Glomerular visceral epithelial cell (primary cell): Measurements from ENCODE around the gene TNNT2.

Source experiments
- DNase-seq: peaks from one replicate; pipeline ENCODE4 v3.0.0-alpha.2; 2016; ENCODE audit errors: extremely low spot score

Gene TNNT2

DNA sequence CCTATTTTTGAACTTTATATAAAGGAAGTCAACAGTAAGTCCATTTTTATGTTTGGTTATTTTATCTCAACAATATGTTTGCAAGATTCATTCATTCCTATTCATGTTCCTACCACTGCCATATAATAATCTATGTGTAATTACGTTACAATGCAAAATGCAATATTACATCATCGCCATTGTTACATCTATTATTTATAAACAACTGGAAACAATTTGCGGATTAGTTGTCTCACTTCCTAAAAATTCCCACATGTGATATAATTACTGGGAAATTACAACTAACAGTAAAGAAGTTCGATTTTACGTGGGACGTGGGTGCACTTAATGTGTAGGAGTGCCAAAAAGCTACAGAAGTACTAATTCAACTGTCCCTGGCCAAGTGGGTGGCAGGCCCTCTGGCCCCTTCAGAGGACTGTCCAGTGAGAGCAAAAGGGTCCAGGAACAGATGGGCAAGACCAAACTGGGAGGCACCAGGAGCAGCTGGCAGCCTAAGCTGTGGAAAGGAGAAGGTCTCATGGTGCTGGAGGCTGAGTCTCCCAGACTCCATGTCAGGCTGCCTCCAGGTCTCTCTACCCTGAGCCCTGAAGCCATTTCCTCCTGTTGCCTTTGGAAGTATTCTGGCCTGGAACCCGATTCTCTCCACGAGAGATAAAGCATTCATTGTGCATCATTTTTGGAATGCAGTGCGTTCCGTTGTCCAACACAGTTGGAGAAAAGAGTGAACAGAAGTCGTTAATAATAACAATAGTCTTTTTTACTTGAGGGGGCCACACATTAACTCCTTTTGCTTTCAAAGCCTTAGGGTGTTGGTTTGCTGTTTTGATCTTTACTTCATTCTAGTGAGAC is 42.9 kb downstream of the TNNT2 start:
- no peak for DNase-seq

DNA sequence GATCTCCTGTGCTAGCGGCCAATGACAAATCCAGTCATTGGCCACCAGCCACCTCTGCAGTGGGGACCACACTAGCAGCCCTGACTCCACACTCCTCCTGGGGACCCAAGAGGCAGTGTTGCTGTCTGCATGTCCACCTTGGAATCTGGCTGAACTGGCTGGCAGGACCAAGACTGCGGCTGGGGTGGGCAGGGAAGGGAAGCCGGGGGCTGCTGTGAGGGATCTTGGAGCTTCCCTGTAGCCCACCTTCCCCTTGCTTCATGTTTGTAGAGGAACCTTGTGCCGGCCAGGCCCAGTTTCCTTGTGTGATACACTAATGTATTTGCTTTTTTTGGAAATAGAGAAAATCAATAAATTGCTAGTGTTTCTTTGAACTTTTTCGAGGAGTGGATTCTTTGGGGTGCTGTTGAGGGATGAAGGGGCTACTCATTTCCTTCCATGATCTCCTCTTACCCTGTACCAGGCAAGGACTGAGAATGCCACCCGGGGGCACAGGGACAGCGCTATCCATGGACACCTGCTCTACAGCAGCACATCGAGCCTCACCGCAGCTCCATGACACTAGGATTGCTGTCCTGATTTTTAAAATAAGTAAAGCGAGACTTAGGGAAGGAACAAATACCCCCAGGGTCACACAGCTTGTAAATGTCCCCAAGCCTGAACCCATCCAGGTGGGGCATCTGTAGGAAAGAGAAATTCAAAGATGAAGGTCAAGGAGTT is 44.7 kb downstream of the TNNT2 start:
- no peak for DNase-seq

DNA sequence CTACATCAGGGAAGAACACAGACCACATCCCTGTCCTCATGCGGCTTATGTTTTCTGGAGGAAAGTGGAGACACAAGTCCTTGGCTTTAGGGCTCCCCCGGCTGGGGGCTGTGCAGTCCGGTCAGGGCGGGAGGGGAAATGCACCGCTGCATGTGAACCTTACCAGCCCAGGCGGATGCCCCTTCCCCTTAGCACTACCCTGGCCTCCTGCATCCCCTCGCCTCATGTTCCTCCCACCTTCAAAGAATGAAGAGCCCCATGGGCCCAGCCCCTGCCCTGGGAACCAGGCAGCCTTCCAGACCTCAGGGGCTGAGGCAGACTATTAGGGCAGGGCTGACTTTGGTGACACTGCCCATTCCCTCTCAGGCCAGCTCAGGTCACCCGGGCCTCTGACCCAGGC is 45.5 kb downstream of the TNNT2 start:
- DNase-seq, result no peak

DNA sequence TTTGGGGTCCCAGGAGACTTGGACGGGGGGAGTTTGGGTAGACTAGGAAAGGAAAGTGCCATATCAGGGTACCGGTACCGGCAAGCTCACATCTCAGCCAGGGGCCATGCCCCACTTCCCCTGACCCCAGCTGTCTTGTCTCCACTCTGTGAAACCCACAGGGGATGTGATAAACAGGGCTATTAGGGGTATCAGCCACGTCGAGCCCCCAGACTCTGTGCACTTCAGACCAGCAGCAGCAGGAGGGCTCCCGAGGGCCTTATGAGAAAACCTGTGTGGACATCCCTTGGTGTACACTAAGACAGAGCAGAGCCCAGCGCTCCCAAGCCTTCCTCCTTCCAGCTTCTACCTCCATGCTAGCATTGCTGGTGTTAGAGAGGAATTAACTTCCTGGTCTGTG is 46.3 kb downstream of the TNNT2 start:
- no peak for DNase-seq

DNA sequence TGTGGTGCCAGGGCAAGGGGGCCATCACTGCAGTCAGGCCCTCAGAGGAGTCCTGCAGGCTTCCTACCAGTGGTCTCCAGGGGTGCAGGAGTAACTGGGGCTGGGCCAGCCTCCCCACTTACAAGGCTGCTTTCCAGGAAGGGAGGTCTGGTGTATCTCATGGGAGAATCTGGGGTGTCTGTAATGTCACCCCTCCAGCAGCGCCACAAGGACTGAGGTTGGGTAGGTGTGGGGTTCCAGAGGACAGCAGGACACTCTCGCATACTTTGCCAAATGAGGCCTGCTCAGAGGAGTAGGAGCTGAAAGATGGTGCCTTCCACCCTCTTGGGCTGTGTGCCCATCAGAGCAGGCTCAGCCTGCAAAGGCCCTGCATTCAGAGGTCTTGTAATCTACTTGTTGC is 46.9 kb downstream of the TNNT2 start:
- no peak for DNase-seq

DNA sequence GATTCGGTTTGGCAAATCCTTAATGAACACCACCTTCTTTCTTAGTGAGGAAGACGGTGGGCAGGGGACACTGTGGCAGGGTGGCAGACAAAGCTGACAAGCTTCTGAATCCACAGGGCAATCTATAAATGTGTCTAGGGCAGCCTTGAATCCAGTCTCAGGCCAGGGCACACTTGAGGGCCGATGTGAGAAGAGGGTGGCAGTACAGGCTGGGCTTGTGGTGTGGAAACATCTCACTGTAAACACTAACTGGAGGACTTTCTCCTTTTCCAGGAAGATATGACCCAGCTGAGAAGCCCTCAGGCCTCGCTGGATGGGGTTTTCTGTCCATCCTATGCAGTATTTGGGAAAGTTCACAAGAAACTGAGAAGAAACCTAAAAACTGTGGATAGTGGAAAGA is 47.7 kb downstream of the TNNT2 start:
- no peak for DNase-seq

DNA sequence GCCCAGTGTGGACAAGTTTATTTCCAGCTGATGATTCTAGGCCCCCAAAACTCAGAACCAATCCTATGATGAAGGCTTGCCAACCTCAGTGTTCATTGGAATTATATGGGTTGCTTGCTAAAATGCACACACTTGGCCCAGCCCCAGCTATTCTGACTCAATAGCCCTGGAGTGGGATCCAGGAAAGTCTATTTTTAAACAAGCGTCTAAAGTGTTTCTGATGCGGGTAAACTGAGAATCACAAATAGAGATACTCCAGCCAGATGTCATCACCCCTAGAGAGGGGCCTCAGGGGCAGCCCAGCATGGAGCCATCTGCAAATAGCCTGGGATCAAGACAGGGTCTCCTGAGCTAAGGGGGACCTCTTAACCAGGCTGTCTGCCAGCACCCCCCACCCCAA is 48.2 kb downstream of the TNNT2 start:
- no peak for DNase-seq

DNA sequence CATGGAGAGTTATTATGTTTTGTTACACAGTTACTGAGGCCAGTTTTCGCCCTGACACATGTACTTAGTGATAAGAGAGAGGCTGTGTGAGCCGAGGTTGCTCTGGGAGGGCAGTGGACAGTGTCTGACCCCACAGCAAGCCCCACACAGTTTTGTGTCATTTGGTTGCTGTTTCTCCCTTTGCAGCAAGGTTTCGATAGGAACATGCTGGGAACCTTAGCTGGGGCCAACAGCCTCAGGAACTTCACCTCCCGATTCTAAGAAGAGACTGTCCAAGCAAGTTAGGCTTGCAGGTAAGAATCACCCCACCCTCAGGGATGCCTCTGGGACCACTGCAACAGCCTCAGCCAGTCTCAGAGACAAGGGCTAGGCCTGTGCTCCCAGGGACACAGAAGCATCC is 48.9 kb downstream of the TNNT2 start:
- DNase-seq, result no peak

DNA sequence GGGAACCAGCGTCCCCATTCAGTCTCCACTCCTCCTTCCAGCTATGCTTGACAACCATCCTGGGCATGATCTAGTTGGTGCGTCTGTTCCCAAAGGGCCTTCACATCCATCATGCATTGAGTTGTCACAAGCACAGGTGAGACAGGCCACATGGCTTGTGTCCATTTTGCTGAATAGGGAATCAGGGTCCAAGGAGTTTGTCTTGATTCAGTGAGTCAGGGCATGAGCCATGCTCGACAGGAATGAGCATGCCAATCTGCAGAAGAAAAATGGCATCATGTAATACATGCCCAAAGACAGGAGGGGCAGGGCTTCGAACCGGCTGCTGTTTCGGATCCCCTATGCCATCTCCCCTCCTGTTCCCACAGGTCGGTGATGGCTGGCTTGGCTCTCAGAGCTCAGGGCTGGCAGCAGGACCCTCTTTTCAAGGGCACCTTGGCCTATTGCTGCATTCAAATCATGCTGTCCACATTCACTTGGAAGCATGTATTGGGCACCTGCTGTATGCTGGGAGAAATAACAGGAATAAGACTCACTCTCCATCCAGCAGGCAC is 49.7 kb downstream of the TNNT2 start:
- DNase-seq, result no peak

DNA sequence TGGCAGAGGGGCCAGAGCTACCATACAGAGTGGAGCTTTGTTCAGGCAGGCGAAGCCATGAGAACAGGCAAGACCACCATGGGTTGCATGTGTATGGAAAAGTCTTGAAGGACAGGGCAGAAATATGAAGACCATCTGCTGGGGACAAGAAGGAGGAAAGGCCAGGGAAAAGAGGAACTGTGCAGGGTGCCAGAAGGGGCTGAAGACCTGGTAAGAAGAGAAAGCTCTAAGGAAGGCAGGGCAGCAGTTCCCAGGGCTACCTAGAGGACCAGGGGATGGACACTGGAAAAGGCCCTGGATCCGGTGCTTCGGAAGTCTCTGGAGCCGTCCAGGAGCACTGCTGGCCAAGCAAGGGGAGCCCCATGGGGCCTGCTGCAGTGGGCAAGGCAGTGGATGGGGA is 50.8 kb downstream of the TNNT2 start:
- DNase-seq, result no peak

DNA sequence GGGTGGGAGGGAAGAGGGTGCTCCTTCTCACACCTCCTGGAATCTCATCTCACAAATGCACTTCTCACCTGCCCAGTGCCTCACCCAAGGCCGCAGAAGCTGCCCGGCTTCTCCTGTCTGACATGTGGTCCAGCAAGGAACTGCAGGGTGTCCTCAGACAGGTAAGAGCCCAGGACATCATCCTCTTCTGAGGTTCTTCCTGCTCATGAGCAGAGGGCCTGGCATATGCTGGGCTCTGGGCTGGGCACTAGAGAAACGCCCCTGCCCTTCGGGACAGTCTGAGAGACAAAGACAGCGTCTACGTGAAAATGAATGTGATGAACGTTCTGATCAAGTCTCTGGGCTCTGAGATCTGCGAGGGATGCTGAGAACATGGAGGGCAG is 51.8 kb downstream of the TNNT2 start:
- DNase-seq, result no peak

DNA sequence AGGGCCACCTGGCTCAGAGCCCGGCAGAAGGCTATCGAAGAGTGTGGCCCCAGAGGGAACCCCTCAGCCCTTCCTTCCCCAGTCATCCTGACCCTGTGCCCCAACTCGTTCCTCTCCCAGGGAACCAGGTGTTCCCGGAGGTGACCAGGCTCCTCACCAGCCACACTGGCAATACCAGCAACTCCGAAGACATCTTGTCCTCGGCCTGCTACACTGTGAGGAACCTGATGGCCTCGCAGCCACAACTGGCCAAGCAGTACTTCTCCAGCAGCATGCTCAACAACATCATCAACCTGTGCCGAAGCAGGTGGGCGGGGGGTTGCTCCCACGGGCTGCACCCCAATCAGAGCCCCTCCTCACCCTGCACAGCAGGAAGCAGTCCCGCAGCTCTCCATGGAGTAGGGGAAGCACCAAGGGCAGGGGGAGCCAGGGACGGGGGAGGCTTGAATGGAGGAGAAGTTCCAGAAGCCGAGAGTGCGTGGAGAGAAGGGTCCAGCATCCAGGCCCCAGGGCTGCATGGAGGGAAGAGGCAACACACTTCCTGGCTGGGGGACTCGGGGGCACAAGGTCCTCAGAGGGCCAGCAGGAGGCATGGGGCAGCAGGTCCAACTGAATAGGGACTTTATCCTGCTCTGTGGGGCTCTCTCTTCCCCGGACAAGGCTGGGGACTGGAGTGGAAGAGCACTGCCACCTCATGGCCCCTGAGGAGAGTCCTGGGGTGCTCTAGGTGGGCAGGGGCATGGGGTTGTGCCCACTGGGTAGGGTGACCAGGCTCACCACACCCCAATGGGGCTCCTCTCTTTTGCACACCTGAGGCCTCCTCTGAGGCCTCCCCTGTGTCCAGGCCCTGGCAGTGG is 52.4 kb downstream of the TNNT2 start:
- DNase-seq, result no peak

DNA sequence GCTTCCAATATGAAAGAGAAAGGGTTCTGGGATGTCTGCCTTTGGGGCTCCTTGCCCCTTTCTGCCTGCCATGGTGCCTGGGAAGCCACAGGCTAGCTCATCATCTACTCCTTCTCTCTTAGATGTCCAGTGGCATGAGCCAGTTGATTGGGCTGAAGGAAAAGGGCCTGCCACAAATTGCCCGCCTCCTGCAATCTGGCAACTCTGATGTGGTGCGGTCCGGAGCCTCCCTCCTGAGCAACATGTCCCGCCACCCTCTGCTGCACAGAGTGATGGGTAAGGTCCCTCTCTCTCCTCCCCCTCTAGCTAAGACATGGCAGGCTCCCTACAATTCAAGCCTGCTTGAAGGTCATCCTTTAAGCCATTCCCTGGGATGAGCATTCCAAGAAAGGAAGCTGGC is 53.2 kb downstream of the TNNT2 start:
- no peak for DNase-seq

DNA sequence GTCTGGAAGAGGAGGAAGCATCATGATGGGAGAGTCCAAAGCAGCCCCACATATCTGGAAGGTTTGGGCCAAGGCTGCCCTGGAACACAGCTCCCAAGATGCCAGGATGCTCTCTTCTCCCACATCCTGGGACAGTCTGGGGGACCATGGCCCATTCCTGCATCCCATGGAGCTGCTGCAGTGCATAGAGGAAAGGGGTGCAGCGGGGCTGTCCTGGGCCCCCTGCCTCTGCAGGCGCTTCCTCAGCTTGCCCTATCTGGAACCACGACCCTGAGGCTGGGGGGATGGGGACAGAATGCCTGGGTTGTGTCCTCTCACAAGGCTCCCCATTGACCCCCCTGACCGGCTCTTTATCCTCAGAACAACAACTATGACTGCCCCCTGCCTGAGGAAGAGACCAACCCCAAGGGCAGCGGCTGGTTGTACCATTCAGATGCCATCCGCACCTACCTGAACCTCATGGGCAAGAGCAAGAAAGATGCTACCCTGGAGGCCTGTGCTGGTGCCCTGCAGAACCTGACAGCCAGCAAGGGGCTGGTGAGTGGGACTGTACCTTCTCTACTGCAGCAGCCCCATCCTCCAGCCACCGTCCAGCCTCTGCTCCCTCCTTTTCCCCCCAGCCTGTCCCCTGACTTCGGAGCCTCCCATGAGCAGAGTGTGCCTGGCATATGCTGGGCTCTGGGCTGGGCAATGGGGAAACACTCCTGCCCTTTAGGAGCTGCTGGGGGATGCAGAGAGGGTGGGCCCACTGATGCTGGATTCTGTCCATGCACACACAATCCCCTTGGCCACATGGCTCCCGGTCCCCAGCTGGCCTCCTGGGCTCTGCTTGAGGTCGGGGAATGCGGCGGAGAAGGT is 54.6 kb downstream of the TNNT2 start:
- DNase-seq, result no peak

DNA sequence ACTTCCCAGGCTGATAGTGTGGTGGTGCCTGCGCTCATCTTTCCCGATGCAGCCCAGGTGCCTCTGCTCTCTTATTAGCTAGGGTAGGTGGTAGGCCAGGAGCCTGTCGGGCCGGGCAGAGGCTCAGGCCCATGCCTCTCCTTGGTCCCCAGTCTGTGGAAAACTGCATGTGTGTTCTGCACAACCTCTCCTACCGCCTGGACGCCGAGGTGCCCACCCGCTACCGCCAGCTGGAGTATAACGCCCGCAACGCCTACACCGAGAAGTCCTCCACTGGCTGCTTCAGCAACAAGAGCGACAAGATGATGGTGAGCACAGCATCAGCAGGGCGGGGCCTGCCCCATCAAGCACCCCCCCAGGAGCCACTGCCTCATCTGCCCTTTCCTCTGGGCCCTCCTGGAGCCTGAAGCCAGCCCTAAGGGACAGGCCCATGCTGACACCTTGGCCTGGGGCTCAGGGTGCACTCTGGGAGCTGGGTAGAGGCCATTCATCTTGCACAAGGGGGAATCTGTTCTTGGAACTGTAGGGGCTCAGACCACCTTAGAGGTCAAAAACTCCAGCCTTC is 55.6 kb downstream of the TNNT2 start:
- no peak for DNase-seq

DNA sequence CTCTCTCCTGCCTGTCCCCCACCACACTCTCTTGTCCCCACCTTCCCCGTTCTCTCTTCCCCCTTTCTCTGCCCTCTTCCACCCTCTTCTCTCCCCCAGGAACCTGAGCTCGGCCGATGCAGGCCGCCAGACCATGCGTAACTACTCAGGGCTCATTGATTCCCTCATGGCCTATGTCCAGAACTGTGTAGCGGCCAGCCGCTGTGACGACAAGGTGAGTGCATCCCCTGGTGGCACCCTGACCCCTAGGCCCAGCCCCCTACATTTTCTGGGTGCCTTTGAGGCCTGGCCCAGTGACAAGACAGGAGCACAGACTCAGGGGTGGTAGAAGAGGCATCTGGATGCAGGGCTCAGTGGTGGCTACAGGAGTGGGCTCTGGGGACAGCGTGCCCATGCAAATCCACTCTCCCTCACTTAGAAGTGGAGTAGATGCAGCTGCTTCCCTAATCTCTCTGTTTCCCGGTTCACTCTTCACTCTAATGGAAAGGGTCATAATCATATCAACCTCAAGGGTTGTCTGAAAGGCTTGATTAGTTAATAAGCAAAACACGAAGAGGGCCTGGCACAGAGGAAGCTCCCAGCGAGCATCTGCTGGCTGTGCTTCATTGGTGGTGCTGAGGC is 57.2 kb downstream of the TNNT2 start:
- no peak for DNase-seq

DNA sequence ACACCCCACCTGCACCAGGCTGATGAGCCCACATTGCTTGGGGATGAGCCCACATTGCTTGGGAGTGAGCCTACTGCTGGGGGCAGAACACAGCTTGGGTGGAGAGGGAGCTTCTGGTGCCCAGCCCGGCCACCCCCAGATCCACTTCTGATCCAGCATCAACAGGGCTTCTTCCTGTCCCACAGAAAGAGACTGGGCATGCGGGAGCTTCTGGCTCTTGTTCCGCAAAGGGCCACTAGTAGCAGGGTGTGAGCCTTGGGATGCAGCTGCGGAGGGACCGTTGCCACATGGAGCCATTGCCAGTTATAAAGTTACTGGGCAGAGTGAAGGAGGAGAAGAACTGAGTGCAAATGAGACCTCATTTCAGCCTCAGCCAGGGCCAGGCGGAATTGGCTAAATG is 57.8 kb downstream of the TNNT2 start:
- DNase-seq, result no peak

DNA sequence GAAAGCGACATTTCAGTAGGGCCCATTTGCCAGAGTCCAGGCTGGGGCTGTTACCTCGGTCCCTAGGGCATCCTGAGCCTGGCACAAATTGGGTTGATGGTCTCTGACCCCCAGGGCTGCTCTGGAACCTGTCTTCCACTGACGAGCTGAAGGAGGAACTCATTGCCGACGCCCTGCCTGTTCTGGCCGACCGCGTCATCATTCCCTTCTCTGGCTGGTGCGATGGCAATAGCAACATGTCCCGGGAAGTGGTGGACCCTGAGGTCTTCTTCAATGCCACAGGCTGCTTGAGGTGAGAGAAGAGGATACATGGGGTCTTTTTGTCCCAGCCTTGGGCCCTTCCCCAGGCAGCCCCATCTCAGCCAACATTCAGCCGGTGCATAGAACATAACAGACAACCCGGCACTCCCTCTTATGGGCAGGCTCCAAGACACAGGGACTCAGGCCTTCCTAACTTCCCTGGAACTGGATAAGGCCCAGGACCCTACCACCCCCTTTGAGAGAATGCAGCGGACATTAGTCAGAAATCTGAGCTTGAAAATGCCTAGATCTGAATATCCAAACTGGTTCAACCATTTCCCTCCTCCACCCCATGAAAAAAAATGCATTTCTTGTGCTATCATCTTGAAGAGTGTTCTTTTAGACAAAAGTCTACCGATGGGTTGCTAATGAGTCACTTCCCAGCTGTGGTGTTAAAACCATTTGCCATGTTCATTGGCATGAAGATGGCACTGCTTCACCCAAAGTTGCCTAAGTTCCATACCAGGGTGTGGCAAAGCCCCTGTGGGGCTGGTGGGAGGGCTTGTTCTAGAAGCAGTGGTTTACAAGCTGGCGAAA is 58.8 kb downstream of the TNNT2 start:
- DNase-seq, result no peak

DNA sequence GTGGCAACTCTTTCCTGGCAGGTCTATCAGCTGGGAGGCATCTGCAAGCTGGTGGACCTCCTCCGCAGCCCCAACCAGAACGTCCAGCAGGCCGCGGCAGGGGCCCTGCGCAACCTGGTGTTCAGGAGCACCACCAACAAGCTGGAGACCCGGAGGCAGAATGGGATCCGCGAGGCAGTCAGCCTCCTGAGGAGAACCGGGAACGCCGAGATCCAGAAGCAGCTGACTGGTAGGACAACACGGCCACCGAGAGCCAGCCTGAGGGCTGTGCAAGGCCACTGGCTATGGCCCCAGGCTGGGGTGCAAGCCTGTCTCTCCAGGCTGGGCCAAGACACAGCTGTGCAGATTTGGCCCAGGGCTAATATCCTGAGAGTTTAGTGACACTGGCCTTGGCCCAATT is 59.9 kb downstream of the TNNT2 start:
- DNase-seq, result no peak

DNA sequence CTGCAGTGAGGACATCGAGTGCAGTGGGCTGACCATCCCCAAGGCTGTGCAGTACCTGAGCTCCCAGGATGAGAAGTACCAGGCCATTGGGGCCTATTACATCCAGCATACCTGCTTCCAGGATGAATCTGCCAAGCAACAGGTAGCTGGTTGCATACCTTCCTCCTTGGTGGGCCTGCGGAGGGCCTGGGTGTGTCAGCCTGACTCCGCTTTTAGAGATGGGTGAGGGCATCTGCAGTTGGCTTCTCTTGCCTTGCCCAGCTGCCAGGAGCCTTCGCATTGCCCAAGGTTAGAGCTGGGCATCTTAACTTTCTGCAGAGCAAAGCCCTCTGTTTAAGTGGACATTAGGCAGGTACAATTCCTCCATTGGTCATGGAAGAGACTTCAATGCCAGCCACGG is 60.9 kb downstream of the TNNT2 start:
- no peak for DNase-seq
